A673 (cell line): ENCODE results near the gene FBXW8.

Experiments used
- CTCF ChIP-seq: fragments of 300-800, 200-600 bp; sonication (generic); conservative IDR thresholded peaks from 2 replicates; pipeline ENCODE4 v1.5.1; 2017; ENCODE audit warnings: low read depth, mild to moderate bottlenecking, antibody characterized with exemption, low read length, moderate library complexity, mixed read lengths
- EZH2 ChIP-seq: fragments of 200-600 bp; sonication (generic); IDR thresholded peaks from 2 replicates; pipeline ENCODE4 v1.6.1; 2017; ENCODE audit warnings: borderline replicate concordance, low read depth, mild to moderate bottlenecking, mixed read lengths, antibody characterized with exemption, low read length; ENCODE audit not compliant: poor library complexity, severe bottlenecking

- TF ChIP-seq CTCF (no peak), EZH2 (no peak)
Observed at GRCh38 chr12:117002051-117002817, 91.5 kb downstream of the FBXW8 start.
